Calu3 (cell line): ENCODE data around the gene FOXL2. TPM values are rescaled to one million over a fixed set of nuclear protein-coding genes. Genes with fewer than 3 reads are reported as not detected.
A peak's percentile ranks its signal among the peaks of the same experiment; 100 is the strongest.

Experiments used
- BruUV-seq: library from RNA; stranded (reverse); fragments of 400-500 nt; replicated peaks from 2 replicates; lab custom pipeline; 2021; lab: Mats Ljungman, UMichigan
- CTCF ChIA-PET: fragments of 300-600 bp; sonication (Branson Sonifier 250); formaldehyde crosslinking; loops from one replicate; lab custom pipeline; 2022; ENCODE audit warnings: antibody characterized with exemption; lab: Charles Lee
- DNase-seq: peaks from one replicate; pipeline ENCODE4 v3.0.0; 2022
- H3K27ac Mint-ChIP-seq: one replicate; pipeline ENCODE4 v1.8.0; 2022; ENCODE audit warnings: mixed read lengths; ENCODE audit not compliant: unreplicated experiment
- H3K27me3 Mint-ChIP-seq: one replicate; pipeline ENCODE4 v1.8.0; 2022; ENCODE audit warnings: mixed read lengths; ENCODE audit not compliant: unreplicated experiment
- H3K36me3 Mint-ChIP-seq: one replicate; pipeline ENCODE4 v1.8.0; 2022; ENCODE audit warnings: mild to moderate bottlenecking, moderate library complexity, mixed read lengths; ENCODE audit not compliant: insufficient read depth, unreplicated experiment
- H3K4me1 Mint-ChIP-seq: one replicate; pipeline ENCODE4 v1.8.0; 2022; ENCODE audit warnings: mild to moderate bottlenecking, low read depth, mixed read lengths; ENCODE audit not compliant: unreplicated experiment
- H3K4me3 Mint-ChIP-seq: one replicate; pipeline ENCODE4 v1.8.0; 2022; ENCODE audit warnings: mild to moderate bottlenecking, low read depth, moderate library complexity, mixed read lengths; ENCODE audit not compliant: unreplicated experiment
- H3K9me3 Mint-ChIP-seq: one replicate; pipeline ENCODE4 v1.8.0; 2022; ENCODE audit warnings: low read depth, mixed read lengths; ENCODE audit not compliant: unreplicated experiment
- intact Hi-C: fragments of 100-400 bp; cut with micrococcal nuclease; formaldehyde crosslinking; loops from one replicate; pipeline ENCODE4 v1.10.0; 2022; ENCODE audit not compliant: unreplicated experiment
- total RNA-seq: library from RNA; stranded (reverse); gene quantifications from 2 replicates; pipeline ENCODE4 v1.2.3, GENCODE V29; 2022
- TF ChIP-seq, protein P1 (sequence below): fragments of 200-600 bp; IDR thresholded peaks from one replicate; pipeline ENCODE4 v1.8.0; 2022; ENCODE audit warnings: antibody characterized with exemption; ENCODE audit not compliant: unreplicated experiment

FOXL2 gene
- total RNA-seq, 1 experiment from 2014 or later, result 0.42 TPM

DNA sequence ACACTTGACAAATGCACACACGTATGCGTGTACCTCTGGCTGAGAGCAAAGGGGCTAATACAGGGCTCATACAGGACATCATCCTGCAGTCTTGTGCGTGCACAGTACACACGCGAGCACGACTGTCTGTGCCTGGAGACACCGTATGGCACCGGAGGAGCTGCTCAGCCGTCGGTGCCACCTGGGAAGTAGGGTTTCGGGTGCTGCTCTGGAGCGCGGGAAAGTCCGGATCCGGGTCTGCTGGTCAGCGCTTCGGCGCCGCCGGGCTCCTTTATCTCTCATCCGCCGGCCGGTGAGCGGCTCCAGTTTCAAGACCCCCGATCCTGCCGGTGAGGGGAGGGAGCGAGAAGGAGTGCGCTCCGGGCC, 9.3 kb downstream of the FOXL2 start:
- no peaks in the 10 kb centered on the region for H3K9me3 Mint-ChIP-seq
- H3K27me3 Mint-ChIP-seq, result peaks cover 82% of the 10 kb centered on the region
- intact Hi-C loops, result loop anchor here (5.0 kb wide), 1 partner anchor 265 kb away; no protein-coding TSS in a partner anchor
- peaks cover 20% of the 10 kb centered on the region for H3K36me3 Mint-ChIP-seq
- no peak overlapping the region for H3K27ac Mint-ChIP-seq
- H3K4me3 Mint-ChIP-seq, result no peak overlapping the region
- DNase-seq, result no peak
- H3K4me1 Mint-ChIP-seq, result peaks cover 45% of the 10 kb centered on the region
- CTCF ChIA-PET, result interaction anchor here (0.5 to 0.6 kb wide), 2 partner anchors 72 to 490 kb away, joined by 3 to 4 read pairs; no protein-coding TSS in a partner anchor
- TF ChIP-seq, protein P1, sequence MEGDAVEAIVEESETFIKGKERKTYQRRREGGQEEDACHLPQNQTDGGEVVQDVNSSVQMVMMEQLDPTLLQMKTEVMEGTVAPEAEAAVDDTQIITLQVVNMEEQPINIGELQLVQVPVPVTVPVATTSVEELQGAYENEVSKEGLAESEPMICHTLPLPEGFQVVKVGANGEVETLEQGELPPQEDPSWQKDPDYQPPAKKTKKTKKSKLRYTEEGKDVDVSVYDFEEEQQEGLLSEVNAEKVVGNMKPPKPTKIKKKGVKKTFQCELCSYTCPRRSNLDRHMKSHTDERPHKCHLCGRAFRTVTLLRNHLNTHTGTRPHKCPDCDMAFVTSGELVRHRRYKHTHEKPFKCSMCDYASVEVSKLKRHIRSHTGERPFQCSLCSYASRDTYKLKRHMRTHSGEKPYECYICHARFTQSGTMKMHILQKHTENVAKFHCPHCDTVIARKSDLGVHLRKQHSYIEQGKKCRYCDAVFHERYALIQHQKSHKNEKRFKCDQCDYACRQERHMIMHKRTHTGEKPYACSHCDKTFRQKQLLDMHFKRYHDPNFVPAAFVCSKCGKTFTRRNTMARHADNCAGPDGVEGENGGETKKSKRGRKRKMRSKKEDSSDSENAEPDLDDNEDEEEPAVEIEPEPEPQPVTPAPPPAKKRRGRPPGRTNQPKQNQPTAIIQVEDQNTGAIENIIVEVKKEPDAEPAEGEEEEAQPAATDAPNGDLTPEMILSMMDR, result no peak
- no TSS peak for BruUV-seq

DNA sequence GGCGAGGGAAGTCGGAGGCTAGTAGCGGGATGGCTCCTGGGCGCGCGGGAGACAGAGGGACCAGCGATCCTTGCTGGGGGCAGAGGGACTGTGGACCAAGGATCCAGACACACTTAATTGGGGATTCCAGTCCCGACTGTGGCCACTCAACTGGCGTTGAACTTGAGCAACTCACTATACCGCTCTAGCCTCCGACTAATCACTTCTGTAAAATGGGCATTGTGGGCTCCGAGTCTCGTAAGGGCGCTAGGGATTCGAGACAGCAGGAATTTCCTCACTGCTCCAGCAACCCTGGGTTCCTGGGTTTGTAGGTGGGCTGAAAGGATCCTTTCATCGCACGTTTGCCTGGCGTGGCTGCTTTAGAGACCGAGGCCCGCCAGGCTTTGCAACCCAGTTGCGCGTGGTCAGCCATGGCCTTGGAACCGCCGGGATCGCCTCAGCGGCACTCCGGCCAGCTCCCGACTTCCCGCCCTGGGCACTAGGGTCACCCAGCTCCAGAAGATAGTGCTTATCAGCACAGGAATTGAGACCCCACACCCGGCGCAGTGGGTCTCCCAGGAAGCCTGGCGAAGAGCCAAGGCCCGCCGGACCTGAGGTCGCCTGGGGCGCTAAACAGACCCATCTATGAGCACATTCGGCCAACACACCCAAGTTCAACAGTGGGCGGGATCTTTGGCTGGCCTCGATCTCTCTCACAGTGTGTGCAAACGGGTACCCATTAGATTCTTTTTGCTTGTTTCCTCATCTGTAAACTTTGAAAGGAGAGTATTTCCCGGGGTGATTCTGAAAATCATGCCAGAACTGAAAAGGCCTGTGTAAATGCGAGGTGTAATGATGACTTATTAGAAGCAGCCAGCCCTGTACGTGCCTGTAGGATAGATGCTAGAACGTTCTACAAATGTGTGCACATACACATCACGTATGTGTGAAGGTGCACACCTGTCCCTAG, 9.9 kb downstream of the FOXL2 start:
- CTCF ChIA-PET, result interaction anchor here (0.5 to 1.7 kb wide), 18 partner anchors 8 to 520 kb away, joined by 3 to 50 read pairs (median 7); partner anchors contain the start of genes CEP70, ESYT3, FOXL2 and FOXL2NB
- H3K4me3 Mint-ChIP-seq, result peak overlapping the region; percentile 90
- peaks cover 18% of the 10 kb centered on the region for H3K36me3 Mint-ChIP-seq
- intact Hi-C loops, result loop anchor here (1.0 to 5.0 kb wide), 2 partner anchors 265 to 392 kb away; no protein-coding TSS in a partner anchor
- no peaks in the 10 kb centered on the region for H3K9me3 Mint-ChIP-seq
- H3K27me3 Mint-ChIP-seq, result peaks cover 75% of the 10 kb centered on the region
- peaks cover 47% of the 10 kb centered on the region for H3K4me1 Mint-ChIP-seq
- no peak overlapping the region for H3K27ac Mint-ChIP-seq
- no peak for DNase-seq
- no TSS peak for BruUV-seq
- TF ChIP-seq, protein P1, result no peak

DNA sequence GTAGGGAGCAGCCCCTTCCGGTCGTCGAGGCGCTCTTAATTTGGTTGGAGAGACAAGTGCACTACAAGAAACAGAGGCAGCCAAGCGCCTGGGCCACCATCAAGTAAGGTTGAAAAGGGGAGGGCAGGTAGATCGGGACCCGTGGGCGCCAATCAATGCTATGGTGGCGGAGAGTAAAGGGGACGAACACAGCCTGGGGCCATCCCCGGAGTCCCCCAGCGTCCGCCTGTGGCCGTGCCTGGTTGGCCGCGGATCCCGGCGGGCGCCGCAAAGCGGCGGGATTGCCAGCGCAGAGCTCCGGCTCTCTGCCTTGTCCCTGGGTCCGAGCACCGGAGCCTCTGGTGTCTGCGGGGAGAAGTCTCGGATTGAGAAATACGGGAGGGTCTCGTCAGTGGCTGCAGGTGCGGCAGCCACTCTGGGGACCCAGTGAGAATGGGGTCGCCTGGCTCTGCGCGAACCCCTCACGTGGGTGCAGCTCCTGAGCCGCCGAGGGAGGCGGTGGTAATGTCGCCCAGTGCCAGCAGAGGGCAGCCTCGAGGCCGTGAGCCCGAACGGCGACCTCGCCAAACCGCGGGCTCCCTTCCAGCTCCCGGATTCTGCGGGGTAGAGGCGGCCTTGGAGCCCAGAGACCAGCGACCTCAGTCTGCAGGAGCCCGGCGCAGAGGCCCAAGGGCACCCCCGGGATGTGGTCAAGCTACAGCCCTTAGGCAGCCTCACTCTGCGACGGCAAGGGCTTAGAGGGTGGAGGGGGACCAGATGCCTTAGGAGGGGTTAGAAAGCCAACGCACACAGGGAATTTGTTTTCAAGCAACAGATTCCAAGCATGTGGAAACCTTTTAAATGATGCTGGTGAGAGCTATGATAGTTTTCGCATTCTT, 10.8 kb downstream of the FOXL2 start:
- Mint-ChIP-seq H3K27ac (no peak overlapping the region), H3K9me3 (no peaks in the 10 kb centered on the region), H3K36me3 (peaks cover 18% of the 10 kb centered on the region), H3K4me3 (peak overlapping the region; percentile 90), H3K27me3 (peaks cover 67% of the 10 kb centered on the region), H3K4me1 (peaks cover 47% of the 10 kb centered on the region)
- intact Hi-C loops, result loop anchor here (1.0 to 5.0 kb wide), 2 partner anchors 266 to 393 kb away; no protein-coding TSS in a partner anchor
- BruUV-seq, result no TSS peak
- CTCF ChIA-PET, result interaction anchor here (0.6 to 1.7 kb wide), 50 partner anchors 9 to 999 kb away, joined by 3 to 50 read pairs (median 4); partner anchors contain the start of genes CEP70, CLSTN2, ESYT3 and FOXL2
- TF ChIP-seq, protein P1, result peak; percentile 99
- DNase-seq, result peak; percentile 94

DNA sequence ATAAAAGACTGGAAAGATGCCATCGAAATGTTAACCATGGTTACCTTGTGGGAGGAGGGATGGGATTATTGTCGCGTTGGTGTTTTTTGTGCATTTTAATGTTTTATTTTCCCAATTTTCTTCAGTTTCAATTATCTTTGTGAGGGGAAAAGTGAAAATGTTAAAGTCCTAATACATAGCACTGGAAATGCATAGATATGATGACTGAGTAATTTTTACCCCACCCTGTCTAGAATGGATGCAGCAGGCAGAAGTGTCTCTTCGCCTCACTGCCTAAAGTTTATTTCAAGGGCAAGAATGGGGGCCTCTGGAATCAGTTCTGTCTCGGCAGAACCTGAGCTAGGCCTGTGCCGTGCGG, 11.5 kb downstream of the FOXL2 start:
- peaks cover 47% of the 10 kb centered on the region for H3K4me1 Mint-ChIP-seq
- no peak for DNase-seq
- H3K4me3 Mint-ChIP-seq, result peak overlapping the region; percentile 90
- no peak overlapping the region for H3K27ac Mint-ChIP-seq
- no TSS peak for BruUV-seq
- TF ChIP-seq, protein P1, result no peak
- intact Hi-C loops, result loop anchor here (5.0 kb wide), 1 partner anchor 267 kb away; no protein-coding TSS in a partner anchor
- CTCF ChIA-PET, result interaction anchor here (0.6 to 2.1 kb wide), 32 partner anchors 10 to 627 kb away, joined by 3 to 50 read pairs (median 4); partner anchors contain the start of genes ESYT3, FOXL2, FOXL2NB and MRAS
- H3K36me3 Mint-ChIP-seq, result peaks cover 18% of the 10 kb centered on the region
- no peaks in the 10 kb centered on the region for H3K9me3 Mint-ChIP-seq
- H3K27me3 Mint-ChIP-seq, result peaks cover 67% of the 10 kb centered on the region
